Left ventricle myocardium superior (tissue), 1 donor: Measurements from ENCODE around the gene INTS7. TPM values are rescaled to one million over a fixed set of nuclear protein-coding genes. Genes with fewer than 3 reads are reported as not detected.

ENCODE experiments used
- ATAC-seq: fragments of 200-7000 bp; cut with Tn5 transposase; one replicate; pipeline ENCODE4 v1.9.1; 2020; ENCODE audit warnings: mild to moderate bottlenecking, moderate library complexity
- DNase-seq: peaks from one replicate; pipeline ENCODE4 v3.0.0-alpha.2; 2020
- intact Hi-C: fragments of 100-400 bp; cut with micrococcal nuclease; formaldehyde crosslinking; loops from one replicate; pipeline ENCODE4 v1.11.0; 2022
- long read RNA-seq: library from polyadenylated mRNA; unstranded; transcript quantifications from one replicate; pipeline ENCODE4 v2.0.0, GENCODE V29; 2021
- total RNA-seq: library from RNA; stranded (reverse); fragmentation: NEBNext Ultra II Directional; extraction: Animal tissue kit (Norgen Biotek cat#: 25700); gene quantifications from one replicate; pipeline ENCODE4 v1.2.1, GENCODE V29; 2021
- donor health status: DM: no; HTN: yes; CAD: no; lungs with severe emphysema.

INTS7 gene
- 10.9 TPM for total RNA-seq
- long read RNA-seq, full-length matches to known transcripts: 5 of 10 reads
- long read RNA-seq, partial matches to known transcripts: 3 of 10 reads
- long read RNA-seq, other reads (novel, unspliced or antisense): 2 of 10 reads

DNA sequence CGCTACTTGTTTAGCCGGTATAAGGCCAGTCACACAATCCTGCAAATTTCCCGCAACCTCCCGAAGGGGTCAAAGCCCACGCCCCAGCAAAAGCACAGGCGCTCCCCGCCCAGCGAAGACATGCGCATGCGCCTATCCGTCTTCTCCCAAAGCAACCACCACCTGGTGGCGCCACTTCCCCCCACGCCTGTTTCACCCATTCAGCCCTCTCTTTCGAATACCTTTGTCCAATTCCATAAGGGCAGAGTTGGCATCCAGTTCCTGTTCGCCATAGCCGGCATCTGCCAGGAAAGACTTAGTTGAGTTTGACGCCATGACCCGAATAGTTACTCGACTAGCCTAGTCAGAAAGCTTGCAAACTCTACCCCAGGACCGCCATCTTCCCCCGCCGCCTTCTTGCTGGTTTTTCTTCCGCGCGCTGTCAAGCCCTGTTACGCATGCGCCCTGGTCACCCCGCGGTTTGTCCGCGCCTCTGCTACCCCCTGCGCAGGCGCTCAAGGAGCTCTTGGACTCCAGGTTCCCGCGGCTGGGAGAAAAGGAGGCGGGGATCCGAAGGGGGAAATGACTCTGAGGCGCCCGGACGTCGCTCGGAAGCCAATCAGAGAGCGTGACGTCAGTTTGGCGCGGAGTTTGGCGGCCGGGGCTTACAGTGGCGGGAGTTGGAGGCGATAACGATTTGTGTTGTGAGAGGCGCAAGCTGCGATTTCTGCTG is at the start of gene INTS7, which contains the start of gene DTL:
TSS of gene INTS7 (minus strand) at position 435 of the 712 bp plus-strand sequence. CDS start at position 315, 120 bp downstream.
TSS of gene DTL (plus strand) at position 626 of the 712 bp plus-strand sequence. CDS start 143 bp downstream, outside the sequence.
- intact Hi-C loops: loop anchor here (10.0 kb wide), 1 partner anchor 420 kb away; no protein-coding TSS in a partner anchor
- DNase-seq (peak; percentile 99), ATAC-seq (peak; percentile 98)

DNA sequence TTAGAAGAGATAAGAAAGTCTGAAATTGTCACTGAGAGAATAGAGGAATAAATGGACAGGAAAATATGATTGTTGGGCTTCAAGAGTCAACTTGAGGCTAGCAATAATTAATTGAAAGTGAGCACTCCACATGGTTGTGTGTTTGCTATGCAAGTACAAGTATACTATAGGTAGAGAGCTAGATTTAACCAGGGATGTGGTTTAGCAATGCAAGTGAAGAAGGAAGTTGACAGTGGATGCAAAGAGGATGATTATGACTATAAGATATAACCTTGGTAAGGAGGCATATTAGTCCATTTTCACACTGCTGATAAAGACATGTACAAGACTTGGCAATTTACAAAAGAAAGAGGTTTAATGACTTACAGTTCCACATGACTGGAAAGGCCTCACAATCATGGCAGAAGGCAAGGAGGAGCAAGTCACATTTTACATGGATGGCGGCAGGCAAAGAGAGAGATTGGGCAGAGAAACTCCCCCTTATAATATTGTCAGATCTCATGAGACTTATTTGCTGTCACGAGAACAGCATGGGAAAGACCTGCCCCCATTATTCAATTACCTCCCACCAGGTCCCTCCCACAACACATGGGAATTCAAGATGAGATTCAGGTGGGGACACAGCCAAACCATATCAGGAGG is 47.5 kb upstream of the INTS7 start:
- ATAC-seq (no peak), DNase-seq (no peak)
- intact Hi-C loops: no loop called here

- intact Hi-C loops: no loop called here
- no peak for ATAC-seq
- no peak for DNase-seq
Measured at GRCh38 chr1:212078826-212079225, 43.5 kb upstream of the INTS7 start.

DNA sequence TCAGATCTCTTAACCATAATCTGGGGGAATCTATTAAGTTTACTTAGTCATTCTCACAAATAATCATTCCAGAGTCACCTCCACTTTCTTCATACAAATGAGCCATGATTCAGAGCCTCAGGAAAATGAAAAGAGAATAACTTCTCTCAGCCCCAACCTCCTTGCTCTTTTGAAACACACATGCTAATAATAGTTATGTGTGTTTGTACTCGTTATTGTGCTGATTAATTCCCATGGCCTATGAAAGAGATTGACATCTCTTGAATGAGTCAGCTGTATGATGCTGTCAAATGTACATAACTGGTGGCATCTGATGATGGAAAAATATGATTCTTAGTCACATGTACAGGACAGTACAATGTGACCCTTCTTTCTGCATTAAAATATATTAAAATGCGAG is 41.7 kb upstream of the INTS7 start:
- ATAC-seq: no peak
- intact Hi-C loops: no loop called here

DNA sequence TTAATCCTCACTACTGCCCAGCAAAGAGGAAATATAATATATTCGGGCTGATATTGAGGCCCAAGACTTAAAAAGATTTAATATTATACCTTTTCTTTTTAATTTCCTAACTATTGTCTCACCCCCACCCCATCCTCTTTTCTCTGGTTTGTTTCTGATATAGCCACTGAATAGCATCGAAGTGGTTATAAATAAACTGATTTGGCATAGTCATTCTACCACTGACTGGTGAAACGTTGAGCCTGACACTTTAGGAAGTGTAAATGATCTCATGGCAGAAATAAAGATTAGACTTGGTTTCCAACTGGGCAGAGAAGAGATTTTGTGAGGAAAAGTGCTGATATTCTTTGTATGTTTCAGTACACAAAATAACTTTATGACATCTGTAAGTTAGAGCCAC is 39.5 kb upstream of the INTS7 start:
- peak; percentile 86 for ATAC-seq
- intact Hi-C loops: loop anchor here (5.0 kb wide), 2 partner anchors 217 to 292 kb away; no protein-coding TSS in a partner anchor
- DNase-seq: no peak

More for the DNA sequence above, 41.7 kb upstream of the INTS7 start:
- DNase-seq: no peak

DNA sequence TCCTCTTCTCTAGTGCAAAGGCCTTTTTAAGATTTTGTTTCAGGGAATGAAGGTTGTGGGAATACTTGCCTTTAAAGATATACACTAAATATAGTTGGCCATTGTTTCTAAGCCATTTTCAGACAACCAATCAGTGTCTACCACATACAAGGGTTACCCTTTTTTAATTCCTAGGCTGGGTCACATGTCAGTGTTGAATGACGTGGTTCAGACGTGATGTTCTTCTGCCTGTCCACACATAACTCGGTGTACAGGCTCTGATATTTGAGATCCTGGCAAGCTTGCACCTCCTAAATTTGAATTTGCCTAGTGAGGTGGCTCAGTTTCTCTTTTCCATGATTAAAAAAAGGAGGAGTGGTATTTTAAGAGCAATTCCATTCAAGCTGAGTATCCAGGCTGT is 39.0 kb upstream of the INTS7 start:
- intact Hi-C loops: loop anchor here (5.0 kb wide), 2 partner anchors 218 to 293 kb away; no protein-coding TSS in a partner anchor
- DNase-seq: no peak
- ATAC-seq: peak; percentile 97

- DNase-seq (no peak), ATAC-seq (no peak)
- intact Hi-C loops: loop anchor here (5.0 kb wide), 2 partner anchors 219 to 294 kb away; no protein-coding TSS in a partner anchor
Measured at GRCh38 chr1:212073490-212073889, 38.1 kb upstream of the INTS7 start.

DNA sequence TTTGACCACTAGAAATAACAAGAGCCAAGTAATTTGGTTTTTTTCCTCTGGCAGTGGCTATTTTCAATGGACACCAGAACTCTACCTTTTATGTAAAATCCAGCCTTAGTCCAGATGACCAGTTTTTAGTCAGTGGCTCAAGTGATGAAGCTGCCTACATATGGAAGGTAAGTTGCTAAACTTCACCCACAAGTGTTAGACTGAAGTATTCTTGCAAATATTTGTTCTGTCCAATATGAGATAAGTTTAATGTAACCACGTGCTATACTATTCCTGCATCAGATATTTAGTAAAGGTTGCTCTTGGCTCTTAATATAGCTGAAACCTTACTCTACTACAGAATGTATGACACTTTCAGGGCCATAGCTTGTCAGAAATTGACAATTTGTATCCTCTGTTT is 36.7 kb upstream of the INTS7 start:
- intact Hi-C loops: loop anchor here (5.0 kb wide), 2 partner anchors 220 to 295 kb away; no protein-coding TSS in a partner anchor
- DNase-seq (no peak), ATAC-seq (no peak)

- ATAC-seq (peak; percentile 46), DNase-seq (no peak)
- intact Hi-C loops: loop anchor here (5.0 kb wide), 2 partner anchors 221 to 296 kb away; no protein-coding TSS in a partner anchor
Measured at GRCh38 chr1:212070720-212071302, 35.5 kb upstream of the INTS7 start.

- intact Hi-C loops: no loop called here
- DNase-seq (no peak), ATAC-seq (peak; percentile 21)
Measured at GRCh38 chr1:212067787-212068186, 32.4 kb upstream of the INTS7 start.

DNA sequence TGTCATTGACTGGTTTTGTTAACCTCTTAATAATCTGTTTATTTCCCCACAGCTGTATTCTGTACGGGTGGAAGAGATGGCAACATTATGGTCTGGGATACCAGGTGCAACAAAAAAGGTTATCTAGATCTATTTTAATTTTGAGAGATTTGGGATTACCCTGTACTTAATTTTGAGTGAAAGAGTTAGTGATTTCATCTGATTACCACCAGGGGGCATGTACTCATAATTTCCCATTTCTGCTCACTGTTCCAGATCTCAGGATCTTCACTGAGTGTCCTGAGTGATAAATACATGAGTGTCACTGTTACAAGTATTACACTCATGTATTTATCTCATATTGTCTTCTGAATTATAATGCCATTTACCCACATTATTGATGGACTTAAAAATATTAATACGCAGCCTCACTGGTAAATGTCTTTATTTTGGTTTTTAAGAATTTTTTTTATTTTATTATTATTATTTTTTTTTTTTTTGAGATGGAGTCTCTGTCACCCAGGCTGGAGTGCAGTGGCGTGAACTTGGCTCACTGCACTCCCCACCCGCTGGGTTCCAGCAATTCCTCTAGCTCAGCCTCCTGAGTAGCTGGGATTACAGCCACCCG is 27.6 kb upstream of the INTS7 start:
- DNase-seq: no peak
- ATAC-seq: peak; percentile 32
- intact Hi-C loops: loop anchor here (5.0 kb wide), 2 partner anchors 309 to 394 kb away; no protein-coding TSS in a partner anchor

DNA sequence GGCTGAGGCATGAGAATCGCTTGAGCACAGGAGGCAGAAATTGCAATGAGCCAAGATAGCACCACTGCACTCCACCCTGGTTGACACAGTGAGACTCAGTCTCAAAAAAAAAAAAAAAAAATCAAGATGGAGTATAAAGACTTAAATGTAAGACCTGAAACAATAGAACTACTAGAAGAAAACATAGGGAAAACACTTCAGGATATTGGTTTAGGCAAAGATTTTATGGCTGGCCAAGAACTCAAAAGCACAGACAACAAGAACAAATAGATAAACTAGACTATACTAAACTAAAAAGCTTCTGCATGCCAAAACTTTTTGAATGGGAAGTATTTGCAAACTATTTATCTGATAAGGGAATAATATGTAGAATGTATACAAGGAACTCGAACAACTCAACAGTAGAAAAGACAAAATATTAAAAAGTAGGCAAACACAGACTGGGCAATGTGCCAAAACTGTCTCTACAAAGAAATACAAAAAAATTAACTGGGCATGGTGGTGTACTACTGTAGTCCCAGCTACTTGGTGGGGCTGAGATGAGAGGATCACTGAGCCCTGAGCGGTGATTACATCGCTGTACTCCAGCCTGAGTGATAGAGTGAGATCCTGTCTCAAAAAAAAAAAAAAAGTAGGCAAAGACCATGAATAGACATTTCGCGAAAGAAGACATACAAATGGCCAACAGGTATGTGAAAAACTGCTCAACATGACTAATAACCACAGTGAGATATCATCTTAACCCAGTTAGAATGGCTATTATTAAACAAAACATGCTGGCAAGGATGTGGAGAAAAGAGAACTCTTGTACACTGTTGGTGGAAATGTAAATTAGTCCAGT is 25.5 kb upstream of the INTS7 start:
- no peak for DNase-seq
- intact Hi-C loops: loop anchor here (5.0 kb wide), 2 partner anchors 311 to 396 kb away; no protein-coding TSS in a partner anchor
- no peak for ATAC-seq

GRCh38 chr1:212055333-212055732 is 20.0 kb upstream of the INTS7 start:
- intact Hi-C loops: no loop called here
- ATAC-seq: no peak
- no peak for DNase-seq

- ATAC-seq (no peak), DNase-seq (no peak)
- intact Hi-C loops: no loop called here
Measured at GRCh38 chr1:212053993-212054392, 18.6 kb upstream of the INTS7 start.

DNA sequence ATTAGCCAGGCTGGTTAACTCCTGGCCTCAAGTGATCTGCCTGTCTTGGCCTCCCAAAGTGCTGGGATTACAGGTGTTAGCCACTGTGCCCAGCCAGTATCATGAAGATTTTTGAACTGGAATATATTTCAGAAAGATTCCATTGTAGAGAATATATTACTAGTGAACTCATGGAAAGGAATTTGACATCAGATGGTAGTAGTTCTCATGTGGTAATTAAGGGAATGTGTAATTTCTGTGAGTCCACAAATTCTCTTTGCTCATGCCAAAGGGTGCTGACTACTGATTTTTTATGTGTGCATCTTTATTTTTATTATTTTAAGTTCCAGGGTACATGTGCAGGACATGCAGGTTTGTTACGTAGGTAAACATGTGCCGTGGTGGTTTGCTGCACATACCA is 10.6 kb upstream of the INTS7 start:
- intact Hi-C loops: no loop called here
- ATAC-seq (no peak), DNase-seq (no peak)

- no peak for ATAC-seq
- no peak for DNase-seq
- intact Hi-C loops: no loop called here
Measured at GRCh38 chr1:212044851-212045250, 9.5 kb upstream of the INTS7 start.

DNA sequence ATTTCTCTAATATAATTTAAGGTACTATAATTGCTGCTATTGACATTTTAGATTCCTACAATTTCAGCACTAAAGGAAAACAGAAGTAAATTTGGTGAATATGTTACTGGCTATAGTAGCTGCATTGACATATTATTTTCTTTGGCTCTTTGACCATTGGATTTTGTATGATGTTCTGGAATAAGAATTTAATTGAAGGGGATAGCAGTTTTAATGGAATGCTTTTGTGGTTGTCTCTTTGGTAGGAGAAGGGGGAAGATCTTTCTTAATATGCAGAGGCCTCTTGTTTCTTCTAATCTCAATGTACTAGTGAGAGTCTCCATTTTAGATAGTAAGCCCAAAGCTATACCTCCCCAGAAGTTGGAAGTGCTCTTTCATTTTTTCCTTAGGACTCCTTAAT is 7.1 kb upstream of the INTS7 start:
- no peak for ATAC-seq
- intact Hi-C loops: no loop called here
- DNase-seq: no peak
